Hepatic stellate cell (primary cell): ENCODE results near the gene POLR3A.
A peak's percentile ranks its signal among the peaks of the same experiment; 100 is the strongest.

Experiments
- DNase-seq: peaks from one replicate; pipeline ENCODE4 v3.0.0; 2011; ENCODE audit warnings: low spot score

The POLR3A gene

GRCh38 chr10:78046711-78047269 is 17.5 kb upstream of the POLR3A start:
- no peak for DNase-seq

- DNase-seq, result no peak
Observed at GRCh38 chr10:78045856-78046255, 16.5 kb upstream of the POLR3A start.

- no peak for DNase-seq
Observed at GRCh38 chr10:78045237-78045636, 15.9 kb upstream of the POLR3A start.

- no peak for DNase-seq
Observed at GRCh38 chr10:78044699-78045098, 15.4 kb upstream of the POLR3A start.

- DNase-seq, result no peak
Observed at GRCh38 chr10:78044179-78044578, 14.9 kb upstream of the POLR3A start.

- DNase-seq, result no peak
Observed at GRCh38 chr10:78042752-78043104, 13.4 kb upstream of the POLR3A start.

- no peak for DNase-seq
Observed at GRCh38 chr10:78042058-78042751, 12.9 kb upstream of the POLR3A start.

- no peak for DNase-seq
Observed at GRCh38 chr10:78041170-78042057, 12.1 kb upstream of the POLR3A start.

GRCh38 chr10:78039743-78040142 is 10.4 kb upstream of the POLR3A start:
- DNase-seq, result no peak

- DNase-seq, result no peak
Observed at GRCh38 chr10:78038791-78039547, 9.7 kb upstream of the POLR3A start.

- DNase-seq, result no peak
Observed at GRCh38 chr10:78038105-78038504, 8.8 kb upstream of the POLR3A start.

- no peak for DNase-seq
Observed at GRCh38 chr10:78035933-78036583, 6.7 kb upstream of the POLR3A start.

GRCh38 chr10:78035437-78035836 is 6.1 kb upstream of the POLR3A start:
- no peak for DNase-seq

- no peak for DNase-seq
Observed at GRCh38 chr10:78035025-78035424, 5.7 kb upstream of the POLR3A start.

GRCh38 chr10:78033637-78034470 is 4.5 kb upstream of the POLR3A start, which contains the start of gene RPS24:
TSS of gene RPS24 (plus strand) at chr10:78033863. CDS start at chr10:78033902, 39 bp downstream.
- peak; percentile 95 for DNase-seq

- DNase-seq, result no peak
Observed at GRCh38 chr10:78033387-78033636, 4.0 kb upstream of the POLR3A start.

GRCh38 chr10:78028438-78029268 is 662 bp downstream of the POLR3A start:
- peak; percentile 57 for DNase-seq

- DNase-seq, result peak; percentile 33
Observed at GRCh38 chr10:78025685-78026364, 3.5 kb downstream of the POLR3A start.

- no peak for DNase-seq
Observed at GRCh38 chr10:78023741-78024140, 5.6 kb downstream of the POLR3A start.

- DNase-seq, result no peak
Observed at GRCh38 chr10:78021201-78021600, 8.1 kb downstream of the POLR3A start.
